Regular cardiac myocyte (primary cell): ENCODE results near the gene MYLIP. TPM values are rescaled to one million over a fixed set of nuclear protein-coding genes. Genes with fewer than 3 reads are reported as not detected.

Experiments
- total RNA-seq: library from RNA; depleted of rRNA; stranded (reverse); fragments of >200 nt; gene quantifications from 2 replicates; pipeline ENCODE4 v1.2.3, GENCODE V29; 2014

Gene MYLIP
- 8.7 and 13.6 TPM in 2 replicates for total RNA-seq

GRCh38 chr6:16128759-16129622, at the start of gene MYLIP:
Gene MYLIP, plus strand, starts transcription at chr6:16129086. Its CDS starts 237 bp downstream, at chr6:16129323.

Other genes with a start within 250 kb of the MYLIP start
- 7.6 and 8.1 TPM in 2 replicates for gene GMPR, start 109.5 kb downstream of the MYLIP start, total RNA-seq